ENCODE measurements around the gene EGFL7.

Gene EGFL7

DNA sequence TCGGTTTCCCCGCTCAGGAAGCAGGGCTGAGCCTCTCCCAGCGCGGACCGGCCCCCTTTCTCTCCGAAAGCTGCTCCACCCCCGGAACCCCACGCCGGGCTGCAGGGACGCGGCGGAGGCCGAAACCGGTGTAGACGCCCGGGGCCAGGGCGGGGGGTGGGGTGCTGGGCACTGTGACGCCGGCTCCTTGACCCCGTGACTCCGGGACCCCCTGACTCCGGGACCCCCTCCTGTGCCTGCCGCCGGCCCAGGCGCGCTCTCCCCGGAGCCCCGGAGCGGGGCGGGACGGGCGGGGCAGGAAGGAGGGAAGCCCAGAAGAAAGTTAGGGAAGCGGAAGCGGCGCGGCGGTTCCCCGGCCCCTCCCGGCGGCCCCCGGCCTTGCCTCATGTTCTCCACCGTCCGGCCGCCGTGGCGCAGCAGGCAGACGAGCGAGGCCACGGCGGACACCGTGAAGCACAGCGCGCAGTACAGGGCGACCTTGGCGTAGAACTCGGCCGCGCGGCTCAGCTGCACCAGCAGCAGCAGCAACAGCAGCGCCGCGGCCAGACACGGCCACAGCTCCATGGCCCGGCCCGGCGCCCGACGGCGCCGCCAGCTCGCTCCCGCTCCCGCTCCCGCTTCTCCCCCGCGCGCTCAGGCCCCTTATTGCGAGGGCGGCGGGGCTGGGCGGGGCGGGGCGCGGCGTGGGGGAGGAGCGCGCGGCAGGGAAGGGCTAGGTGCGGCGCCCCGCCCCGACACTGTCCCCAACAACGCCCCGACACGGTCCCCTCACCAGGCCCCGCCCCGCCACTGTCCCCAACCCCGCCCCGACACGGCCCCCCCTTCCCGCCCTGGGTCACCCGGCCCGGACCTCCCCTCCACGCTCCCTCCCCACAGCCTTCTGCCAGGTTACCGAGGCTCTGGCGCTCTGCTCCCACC is 24.3 kb downstream of the EGFL7 start, which contains the start of gene AGPAT2:
Gene AGPAT2 (minus strand): TSS at position 664 of the 918 bp plus-strand sequence. CDS start 100 bp downstream, at position 564.
- peak; percentile 94 for DNase-seq (ENCODE audit: low spot score)

DNA sequence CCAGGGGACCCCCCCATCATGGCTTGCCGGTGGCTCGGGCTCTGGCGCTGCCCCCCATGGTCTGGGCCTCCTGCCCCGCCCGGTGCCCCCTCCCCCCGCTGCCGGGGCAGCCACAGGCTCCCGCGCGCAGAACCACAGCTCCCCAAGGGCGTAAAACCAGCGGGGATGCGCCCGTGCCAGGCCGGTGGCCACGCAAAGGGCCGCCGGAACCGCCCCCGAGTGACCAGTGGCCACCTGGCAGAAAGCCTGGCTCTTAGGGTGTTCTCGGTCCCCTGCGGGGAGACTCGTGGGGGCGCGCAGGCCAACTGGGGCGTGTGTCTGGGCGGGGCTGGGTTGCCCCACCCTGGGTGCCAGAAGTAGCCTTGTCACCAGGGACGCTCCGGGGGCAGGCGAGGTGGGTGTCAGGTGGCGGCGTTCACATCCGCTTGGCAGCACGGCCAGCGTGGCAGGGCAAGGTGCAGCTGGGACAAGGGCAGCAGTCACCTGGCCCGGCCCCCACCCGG is 25.1 kb downstream of the EGFL7 start:
- peak; percentile 57 for DNase-seq (ENCODE audit: low spot score)

DNA sequence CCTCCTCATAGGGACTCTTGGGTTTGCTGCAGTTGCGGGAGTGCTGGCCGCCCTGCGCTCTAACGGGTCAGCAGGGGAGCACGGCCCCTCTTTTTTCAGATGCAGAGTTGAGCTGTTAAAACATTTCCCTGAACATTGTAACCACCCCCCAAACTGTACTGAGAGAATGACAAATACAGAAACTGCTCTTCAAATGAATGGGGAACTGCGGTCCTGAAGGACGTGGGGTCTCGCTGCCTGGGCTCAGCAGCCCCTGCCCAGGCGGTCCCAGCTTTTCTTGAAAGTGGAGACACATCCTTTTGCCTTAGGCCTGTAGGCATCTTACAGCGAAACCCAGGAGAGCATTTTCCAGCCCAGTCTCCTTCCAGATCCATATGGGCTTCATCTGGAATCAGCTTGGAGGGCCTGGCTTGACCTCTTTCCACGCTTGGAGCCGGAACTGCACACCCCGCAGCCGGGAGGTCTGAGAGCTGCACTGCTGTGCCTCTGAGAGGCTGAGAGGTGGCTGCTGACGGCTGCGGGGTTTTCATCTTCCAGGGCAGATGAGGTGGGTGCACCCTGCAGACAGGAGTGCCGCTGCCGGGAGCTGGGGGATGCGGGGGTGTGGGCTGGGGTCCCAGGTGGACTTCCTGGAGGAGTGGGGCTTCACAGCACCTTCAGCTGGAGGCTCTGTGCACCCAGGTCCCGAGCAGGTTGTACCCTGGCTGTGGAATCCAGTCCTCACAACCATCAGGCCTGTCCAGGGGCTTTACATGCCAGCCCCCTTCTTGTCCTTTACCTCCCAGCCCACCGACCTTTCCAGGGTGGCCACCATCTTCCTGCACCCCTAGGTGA is 25.8 kb downstream of the EGFL7 start:
- no peak for DNase-seq (ENCODE audit: low spot score)

DNA sequence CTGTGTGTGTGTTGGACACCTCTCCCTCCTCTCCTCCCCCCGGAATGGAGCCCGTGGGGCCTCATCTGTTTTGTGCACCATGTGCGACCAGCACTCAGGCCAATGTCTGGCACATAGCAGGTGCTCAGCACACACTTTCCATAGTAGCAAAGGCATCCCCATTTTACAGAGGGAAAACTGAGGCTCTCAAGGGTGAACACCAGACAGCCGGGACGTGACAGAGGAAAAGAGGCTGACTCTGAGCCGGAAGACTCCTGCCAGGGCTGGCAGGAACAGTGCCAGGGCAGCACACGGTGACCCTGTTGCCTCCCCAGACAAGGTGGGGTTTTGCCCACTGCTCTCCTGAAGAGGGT is 26.4 kb downstream of the EGFL7 start:
- DNase-seq (ENCODE audit: low spot score) = no peak

DNA sequence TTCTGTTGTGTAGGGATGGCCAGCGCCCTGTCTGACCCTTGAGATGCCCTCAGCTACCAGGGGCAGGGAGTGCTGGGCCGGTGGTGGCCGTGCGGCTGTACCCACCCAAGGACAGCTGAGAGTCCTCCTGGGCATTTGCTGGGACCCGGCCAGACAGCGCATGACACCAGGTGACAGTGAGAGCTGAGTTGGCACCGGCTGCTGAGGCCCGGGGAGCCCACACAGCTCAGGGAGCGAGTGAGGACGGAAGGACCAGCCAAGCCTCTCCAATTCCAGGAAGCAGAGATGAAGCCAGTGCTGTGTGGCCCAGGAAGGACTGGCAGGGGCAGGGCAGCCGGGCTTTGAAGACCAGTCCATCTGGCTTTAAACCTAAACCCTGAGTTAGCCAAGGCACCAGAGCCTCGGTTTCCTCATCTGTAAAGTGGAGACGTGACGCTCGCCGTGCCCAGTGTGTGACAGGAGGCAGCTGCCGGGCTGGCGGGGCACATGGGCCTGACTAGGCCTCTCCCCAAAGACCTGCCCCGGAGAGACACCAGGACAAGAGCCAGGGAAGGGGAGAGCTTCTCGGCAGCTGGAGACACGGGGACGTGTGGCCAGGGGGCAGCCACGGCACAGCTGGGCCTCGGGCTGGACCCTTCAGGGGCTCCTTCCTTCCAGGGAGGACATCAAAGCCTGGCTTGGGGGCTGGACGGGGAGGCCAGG is 27.5 kb downstream of the EGFL7 start:
- no peak for DNase-seq (ENCODE audit: low spot score)

DNA sequence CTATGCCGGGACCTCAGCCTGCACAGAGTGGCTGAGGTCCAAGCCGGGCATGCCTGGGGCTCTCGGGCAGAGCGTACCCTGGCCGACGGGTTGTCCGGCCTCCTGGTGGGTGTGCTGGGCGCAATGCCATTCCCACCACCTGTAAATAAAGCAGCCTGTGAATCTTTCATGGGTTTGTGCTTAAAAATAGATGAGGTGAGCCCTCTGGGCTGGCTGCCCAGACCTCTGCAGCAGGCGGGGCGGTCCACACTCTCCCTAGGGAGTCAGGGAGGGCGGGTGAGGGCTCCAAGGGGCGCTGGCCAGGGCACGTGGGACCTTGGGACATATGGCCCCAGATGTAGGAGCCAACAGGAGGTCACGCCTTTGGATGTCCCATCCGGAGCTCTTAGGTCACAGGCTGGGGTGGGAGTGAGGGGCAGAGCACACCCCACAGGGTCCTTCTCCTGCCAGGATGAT is 28.1 kb downstream of the EGFL7 start:
- DNase-seq (ENCODE audit: low spot score) = no peak

DNA sequence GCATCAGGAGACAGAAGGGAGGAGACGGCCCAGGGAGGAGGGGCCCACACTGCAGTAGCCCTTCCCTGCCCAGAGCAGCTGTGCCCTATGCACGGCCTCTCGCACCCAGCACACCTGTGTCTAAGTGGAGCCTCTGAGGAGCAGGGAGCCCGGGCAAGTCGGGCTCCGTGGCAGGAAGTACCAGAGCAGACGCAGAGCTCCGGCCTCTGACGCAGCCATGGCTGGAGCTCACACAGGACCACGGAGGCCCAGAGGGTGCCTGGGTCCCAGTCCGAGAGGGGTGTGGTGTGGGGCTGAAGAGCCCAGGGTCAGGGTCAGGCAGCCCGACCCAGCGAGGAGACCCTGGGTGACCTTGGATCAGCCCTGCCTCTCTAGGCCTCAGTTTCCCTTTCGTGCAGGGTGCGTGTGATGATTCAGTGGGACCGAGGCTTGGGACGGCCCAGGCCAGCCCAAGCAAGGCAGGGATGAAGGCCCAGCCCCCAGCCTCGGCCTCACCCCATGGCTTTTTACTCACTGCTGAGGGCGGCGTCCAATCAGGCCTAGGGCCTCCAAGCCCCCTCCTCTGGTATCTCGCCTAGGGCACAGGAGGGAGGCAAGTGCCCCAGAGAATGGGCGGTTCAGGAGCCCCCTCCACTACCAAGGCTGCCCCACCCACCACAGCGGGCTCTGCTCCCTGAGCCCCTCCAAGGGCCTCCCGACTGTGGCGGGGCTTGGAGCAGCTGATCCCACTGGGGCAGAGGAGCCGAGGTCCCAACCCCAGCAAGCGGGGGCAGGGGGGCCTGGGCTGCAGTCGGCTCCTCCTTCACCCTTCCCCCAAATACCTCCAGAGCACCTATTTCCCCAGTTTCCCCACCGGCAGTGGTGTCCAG is 28.8 kb downstream of the EGFL7 start:
- DNase-seq (ENCODE audit: low spot score) = no peak

DNA sequence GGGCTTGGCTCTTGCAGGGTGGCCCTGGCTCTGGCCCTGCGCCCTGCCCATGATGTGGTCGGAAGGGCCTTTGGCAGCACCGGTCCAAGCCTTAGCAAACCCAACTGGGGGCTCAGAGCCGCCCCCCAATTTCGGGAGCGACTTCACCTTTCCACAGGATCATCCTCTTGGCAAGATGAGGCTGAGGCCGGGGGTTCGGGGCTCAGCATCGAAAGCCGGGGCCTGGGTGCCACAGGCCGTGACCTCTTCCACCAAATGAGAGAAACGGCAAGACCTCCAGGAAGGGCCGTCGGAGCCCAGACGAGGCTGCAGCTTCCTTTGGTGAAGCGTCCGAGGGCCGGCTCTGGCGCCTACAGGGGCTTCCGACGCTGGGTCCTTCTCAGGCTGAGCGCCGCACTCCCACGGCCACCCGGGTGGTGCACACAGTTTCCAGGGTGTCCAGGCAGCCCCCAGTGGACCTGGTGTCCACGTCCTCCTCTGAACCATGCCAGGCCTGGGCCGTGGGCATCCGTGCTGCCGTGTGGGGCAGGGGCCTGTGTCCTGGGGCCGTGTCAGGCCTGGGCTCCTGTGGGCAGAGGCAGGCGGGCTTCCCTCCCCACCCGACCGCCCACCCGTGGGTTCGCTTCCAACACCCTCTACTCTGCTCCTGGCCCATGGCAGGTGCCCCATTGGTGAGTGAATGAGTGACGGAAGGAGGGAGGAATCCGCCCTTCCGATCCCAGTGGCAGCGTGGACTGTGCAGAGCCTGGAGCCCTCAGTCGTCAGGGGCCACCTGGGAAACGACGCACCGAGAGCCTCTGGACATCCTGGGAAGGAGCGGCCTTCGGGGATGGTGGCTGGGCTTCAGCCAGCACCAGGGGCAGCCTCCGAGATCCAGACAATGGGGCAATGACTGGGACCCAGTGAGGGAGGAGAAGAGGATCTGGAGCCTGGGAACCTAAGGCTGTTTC is 29.7 kb downstream of the EGFL7 start:
- no peak for DNase-seq (ENCODE audit: low spot score)

DNA sequence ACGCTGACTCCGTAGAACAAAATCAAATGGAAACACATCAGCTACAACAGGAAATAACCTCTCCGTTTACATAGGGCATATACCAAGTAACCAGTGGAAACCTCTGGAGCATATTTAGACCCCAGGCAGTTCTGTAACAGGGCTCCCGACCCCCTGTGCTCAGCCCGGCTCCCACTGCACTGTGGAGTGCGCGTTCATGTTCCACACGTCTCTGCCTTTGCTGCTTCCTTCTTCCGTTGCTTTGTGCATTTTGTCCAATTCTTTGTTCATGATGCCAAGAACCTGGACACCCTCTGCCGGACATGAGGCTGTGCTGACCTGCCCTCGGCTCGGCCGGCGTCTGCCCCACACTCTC is 30.4 kb downstream of the EGFL7 start:
- DNase-seq (ENCODE audit: low spot score) = no peak

DNA sequence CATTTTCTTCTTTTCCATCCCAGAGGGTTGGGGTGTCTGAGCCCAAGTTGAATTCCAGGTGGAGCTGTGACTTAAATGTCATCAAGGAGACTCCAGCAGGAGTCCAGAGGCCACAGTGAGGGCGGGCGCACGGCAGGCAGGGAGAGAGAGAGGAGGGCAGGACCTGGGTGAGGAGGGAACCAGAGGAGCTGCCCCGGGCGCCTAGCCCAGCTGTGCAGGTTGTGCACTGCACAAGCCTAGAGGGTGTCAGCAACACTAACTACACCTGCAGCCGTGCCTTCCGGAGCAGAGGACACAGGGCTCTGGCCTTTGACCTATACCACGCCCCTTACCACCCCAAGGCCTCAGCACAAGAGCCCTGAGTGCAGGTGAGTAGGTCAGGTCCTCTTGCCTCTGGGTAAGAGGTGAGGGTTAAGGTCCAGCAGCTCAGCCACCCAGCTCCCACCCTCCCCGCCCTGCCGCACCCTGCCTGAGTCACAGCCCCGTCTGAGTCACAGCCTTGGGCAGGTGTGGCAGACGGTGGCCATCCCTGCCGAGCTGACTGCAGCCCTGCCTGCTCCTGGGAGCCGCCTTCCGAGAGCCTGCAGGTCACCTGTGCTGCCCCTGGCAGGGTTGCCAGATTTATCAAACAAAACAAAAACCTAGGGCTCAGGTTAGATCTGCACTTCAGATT is 30.9 kb downstream of the EGFL7 start:
- DNase-seq (ENCODE audit: low spot score) = no peak

DNA sequence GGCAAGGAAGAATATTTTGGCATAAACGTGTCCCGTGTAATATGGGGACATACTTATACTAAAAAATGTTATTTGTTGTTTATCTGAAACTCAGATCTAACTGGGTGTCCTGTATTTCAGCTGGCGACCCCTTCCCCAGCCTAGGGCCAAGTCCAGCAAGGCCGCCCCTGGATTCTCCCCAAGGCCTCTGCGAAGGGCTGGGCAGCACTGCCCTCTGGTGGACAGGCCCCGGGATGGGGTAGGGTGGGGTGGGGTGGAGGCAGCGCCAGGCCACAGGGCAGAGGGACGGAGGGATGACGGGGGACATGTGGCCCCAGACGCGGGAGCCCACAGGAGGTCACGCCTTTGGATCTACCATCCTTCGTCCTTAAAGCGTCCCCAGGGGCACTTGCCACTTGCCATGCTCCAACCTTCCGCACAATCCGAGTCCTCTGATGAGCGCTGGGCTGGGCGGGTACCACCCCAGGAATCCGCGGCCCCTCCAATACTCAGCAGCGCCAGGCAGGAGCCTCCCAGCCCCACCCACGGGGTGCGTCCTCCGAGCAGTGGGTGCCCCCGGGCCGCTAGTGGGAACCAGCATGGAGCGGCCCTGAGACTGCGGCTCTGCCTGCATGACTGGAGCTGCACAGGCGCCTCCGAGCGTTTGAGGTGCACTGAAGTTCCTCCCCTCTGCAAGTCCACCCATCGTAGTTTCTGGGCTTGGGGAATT is 31.6 kb downstream of the EGFL7 start:
- DNase-seq (ENCODE audit: low spot score) = no peak

DNA sequence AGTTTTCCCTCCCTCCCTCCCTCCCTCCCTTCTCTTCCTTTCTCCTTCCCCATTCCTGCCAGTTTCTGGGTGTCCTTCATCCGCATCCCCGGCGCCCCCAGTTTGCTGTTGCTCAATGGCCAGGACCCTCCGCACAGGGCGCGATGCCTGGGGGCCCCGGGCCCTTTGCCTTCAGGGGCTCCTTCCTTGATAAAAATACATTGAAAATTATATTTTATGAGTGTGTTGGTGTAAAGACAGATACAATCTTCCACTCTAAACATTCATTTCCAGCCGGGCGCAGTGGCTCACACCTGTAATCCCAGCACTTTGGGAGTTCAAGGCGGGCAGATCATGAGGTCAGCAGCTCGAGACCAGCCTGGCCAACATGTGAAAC is 32.1 kb downstream of the EGFL7 start:
- DNase-seq (ENCODE audit: low spot score) = no peak

DNA sequence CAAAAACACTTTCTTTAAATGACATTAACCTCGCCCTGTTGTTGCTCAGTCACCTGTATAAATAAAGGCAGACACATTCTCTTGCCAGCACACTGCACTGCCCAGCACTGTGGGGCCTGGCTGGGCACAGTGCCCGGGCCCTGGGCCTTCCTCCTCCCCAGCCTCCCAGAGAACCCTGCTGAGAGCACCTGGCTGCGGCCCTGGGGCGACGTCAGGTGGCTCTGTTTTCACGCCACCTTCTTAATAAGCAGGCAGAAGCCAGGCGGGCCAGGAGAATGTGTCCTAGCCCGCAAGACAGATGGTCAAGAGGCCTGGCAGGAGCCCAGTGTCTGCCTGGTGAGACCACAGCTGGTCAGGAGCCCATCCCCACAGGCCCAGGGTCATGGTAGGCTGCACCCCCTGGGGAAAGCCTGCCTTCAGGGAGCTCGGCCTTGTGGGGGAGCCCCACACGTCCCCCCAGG is 32.7 kb downstream of the EGFL7 start:
- no peak for DNase-seq (ENCODE audit: low spot score)

DNA sequence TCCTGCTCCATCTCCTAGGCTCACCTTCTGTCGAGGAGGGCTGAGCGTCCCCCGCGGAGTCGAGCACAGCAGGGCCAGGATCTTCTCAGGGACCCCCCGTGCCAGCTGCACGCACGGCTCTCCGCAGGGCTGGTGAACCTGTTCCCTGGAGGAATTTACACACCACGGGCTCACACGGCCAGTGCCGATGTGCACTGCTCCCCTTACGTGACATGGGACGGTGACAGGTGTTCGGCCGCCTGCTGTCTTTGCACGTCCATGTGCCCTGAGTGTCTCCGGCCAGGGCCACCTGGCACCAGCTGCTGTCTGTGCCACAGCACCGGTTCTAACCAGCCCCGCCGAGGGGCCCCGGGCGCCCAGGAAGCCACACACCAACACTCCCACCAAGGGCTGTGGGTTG is 33.2 kb downstream of the EGFL7 start:
- no peak for DNase-seq (ENCODE audit: low spot score)

DNA sequence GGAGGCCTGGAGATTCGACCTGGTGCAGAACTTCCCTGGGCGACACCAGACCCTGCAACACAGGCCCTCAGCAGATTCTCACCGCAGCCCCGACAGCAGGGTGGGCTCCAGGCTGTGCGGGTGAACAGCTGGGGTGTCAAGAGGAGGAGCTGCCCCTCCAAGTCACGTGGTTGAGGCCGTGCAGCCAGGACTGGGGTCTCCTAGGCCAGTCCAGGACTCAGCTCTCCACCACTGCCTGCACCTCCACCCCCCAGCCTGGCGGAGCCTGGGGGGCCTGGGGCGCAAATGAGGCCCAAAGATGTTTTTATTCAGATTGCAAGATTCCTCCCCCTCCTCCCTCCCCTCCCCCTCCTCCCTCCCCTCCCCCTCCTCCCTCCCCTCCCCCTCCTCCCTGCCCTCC is 33.8 kb downstream of the EGFL7 start:
- no peak for DNase-seq (ENCODE audit: low spot score)

DNA sequence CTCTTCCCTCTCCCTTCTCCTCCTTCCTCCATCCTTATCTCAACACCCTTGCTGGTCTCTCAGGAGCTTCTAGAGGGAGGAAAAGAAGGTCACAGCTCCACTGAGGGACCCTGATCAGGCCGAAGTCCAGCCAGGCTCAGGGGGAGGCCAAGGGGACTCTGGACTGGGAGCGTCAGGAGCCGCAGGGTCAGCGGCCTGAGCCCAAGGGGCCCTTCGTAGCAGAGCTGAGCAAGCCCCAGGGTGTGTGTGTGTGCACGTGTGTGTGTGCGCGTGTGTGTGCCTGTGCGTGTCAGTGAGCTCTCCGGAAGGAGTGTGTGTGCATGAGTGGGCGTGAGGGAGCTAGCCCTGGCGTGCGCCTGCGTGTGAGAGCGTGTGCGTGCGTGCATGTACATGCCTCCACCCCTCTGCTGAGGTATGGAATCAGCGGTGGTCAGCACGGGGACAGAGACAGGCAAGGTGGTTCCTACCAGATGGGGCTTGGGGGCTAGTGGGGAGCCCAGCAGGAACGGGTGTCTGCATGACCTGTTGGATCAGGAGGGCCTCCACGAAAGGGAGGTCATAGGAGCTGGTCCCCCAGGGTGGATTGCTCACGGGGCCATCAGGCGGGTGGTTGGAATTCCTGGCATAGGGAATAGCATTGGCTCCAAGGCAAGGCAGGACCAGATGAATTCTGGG is 34.6 kb downstream of the EGFL7 start:
- no peak for DNase-seq (ENCODE audit: low spot score)

DNA sequence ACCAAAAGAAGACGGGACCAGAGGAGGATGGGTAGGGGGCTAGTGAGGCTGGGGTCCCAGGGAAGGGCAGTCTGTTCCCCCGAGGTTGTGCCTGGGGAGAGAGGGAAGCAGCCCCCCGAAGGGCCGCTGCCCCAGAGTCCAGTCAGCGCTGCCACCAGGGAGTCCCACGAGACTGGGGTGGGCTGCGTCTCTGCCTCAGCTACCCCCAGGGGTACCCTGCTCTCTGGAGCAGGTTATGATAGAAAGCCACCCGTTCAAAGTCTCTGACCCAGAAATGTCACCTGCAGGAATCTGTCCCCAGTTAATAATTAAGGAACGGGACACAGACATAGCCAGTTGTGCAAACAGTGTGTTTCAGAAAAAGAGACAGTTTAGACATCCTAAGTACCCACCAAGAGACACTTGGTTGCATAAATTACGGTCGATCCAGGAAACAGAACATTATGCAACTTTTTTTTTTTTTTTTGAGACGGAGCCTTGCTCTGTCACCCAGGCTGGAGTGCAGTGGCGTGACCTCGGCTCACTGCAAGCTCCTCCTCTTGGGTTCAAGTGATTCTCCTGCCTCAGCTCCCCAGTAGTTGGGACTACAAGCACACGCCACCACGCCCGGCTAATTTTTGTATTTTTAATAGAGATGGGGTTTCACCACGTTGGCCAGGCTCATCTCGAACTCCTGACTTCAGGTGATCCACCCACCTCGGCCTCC is 35.3 kb downstream of the EGFL7 start:
- DNase-seq (ENCODE audit: low spot score) = no peak

All from germinal center (tissue), 1 donor.